GM06990 (cell line): ENCODE results near the gene B4GALNT4.

ENCODE experiments used
- DNase-seq: peaks from one replicate; pipeline ENCODE4 v3.0.0-alpha.2; 2011; ENCODE audit not compliant: insufficient read length; ENCODE audit errors: extremely low read depth
- H3K27me3 ChIP-seq: replicated peaks from 2 replicates; pipeline ENCODE4 v1.6.0; 2011; ENCODE audit warnings: low read length; ENCODE audit not compliant: control insufficient read depth, insufficient read depth
- H3K36me3 ChIP-seq: 2 replicates; pipeline ENCODE4 v1.5.1; 2011; ENCODE audit warnings: low read length; ENCODE audit not compliant: control insufficient read depth, insufficient read depth
- H3K4me3 ChIP-seq: replicated peaks from 2 replicates; pipeline ENCODE4 v1.5.1; 2011; ENCODE audit warnings: low read depth, mild to moderate bottlenecking, control low read depth, low read length
- CTCF ChIP-seq: IDR thresholded peaks from 2 replicates; pipeline ENCODE4 v1.5.1; 2011; ENCODE audit warnings: low read length, control low read depth, mild to moderate bottlenecking, inconsistent platforms; ENCODE audit not compliant: insufficient read depth, poor library complexity, severe bottlenecking

Gene B4GALNT4

GRCh38 chr11:418343-419247, 49.3 kb downstream of the B4GALNT4 start:
- H3K36me3 ChIP-seq: no peaks in the 10 kb centered on the region
- DNase-seq: no peak
- no peaks in the 10 kb centered on the region; the same call in 1 of the 2 replicates for H3K27me3 ChIP-seq
- TF ChIP-seq CTCF: no peak
- no peak overlapping the region for H3K4me3 ChIP-seq

DNA sequence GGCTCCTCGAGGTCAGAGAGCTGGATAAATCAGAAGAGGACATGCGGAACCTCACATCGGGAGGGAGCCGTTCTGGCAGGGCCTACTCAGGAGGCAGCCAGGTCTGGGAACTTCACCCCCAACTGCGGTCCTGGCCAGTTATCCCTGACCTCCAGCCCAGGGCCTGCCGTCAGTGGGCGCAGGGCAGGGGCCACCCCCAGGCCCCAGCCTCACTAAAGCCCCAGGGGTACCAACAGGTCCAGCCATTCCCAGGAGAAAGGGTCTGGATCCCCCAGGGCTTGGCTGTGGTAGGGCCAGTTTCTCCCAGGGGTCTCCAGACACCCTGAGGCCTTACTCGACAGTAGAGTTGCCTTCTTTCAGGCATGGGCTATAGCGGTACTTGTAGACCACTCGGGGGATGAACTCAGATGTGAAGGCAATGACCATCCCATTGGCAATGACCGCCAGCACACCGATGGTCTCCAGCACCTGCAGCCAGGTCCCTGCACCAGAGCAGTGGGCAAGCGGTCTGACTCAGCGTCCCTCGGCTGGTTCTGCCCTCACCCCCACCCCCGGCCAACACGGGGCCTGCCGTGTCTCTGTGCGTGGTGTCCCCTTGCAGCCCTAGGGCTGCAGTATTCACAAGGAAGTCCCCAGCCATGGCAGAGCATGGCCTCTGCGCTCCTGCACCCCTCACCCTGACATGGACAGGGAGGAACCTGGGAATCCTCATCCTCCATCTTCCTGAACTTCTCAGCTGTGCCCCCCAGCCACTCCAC, 50.1 kb downstream of the B4GALNT4 start:
- no peak for TF ChIP-seq CTCF
- Histone ChIP-seq H3K27me3 (no peaks in the 10 kb centered on the region; the same call in 1 of the 2 replicates), H3K4me3 (no peak overlapping the region), H3K36me3 (no peaks in the 10 kb centered on the region)
- no peak for DNase-seq

DNA sequence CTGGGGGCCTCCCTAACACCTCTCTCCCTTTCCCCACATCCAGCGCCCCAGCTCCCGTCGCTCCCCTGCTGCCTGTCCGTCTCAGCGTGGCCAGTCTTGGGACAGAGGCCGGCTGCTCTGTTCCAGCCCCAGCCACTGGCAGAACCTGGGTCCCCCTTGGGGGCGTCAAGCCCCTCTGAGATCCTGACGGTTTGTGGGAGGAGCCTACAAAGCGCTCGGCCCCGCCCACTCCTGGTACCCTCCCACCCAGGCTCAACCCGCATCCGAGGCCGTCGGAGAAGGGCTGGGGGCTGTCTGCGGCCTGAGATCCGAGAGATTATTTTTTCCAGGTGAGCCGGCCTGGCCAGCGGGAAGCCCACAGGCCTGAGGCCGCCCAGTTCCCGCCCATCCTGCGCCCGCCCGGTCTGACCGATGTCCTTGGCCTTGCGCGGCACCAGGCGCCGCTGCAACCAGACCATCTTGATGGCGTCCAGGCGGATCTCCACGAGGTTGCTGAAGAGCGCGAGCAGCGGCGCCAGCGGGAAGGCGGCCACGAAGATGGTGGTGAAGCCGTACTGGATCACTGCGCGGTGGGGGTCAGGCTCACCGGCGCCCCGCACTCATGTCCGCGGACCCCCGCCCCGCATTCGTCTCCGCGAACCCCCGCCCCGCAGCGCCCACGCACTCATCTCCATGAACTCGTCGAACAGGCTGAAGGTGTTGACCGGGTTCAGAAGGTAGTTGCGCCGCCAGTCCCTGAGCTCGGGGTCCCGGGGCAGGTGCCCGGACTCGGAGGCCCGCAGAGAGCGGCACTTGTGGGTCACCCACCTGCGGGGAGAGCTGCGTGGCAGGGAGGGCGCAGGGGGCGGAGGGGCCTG, 51.0 kb downstream of the B4GALNT4 start:
- TF ChIP-seq CTCF: no peak
- Histone ChIP-seq H3K4me3 (no peak overlapping the region), H3K27me3 (no peaks in the 10 kb centered on the region; the same call in 1 of the 2 replicates), H3K36me3 (no peaks in the 10 kb centered on the region)
- DNase-seq: no peak

DNA sequence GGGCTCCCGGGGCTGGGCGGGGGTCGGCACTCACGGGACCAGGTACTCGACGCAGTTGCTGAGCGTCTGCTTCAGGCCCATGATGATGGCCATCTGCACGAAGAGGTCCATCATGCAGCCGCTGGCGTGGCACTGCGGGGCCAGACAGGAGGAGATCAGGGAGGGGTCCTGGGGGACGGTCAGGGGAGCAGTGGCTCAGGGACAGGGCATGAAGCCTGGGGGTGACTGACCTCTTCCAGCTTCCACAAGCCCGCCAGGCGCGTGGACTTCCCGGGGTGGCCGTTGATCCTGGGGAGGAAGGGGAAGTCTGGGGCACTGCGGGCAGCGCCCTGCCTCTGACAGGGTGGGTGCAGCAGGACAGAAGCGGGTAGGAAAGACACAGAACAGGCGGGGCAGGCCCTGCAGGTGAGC, 51.6 kb downstream of the B4GALNT4 start:
- Histone ChIP-seq H3K27me3 (no peaks in the 10 kb centered on the region; the same call in 1 of the 2 replicates), H3K36me3 (no peaks in the 10 kb centered on the region), H3K4me3 (no peak overlapping the region)
- TF ChIP-seq CTCF: no peak
- no peak for DNase-seq

GRCh38 chr11:422249-422656, 53.0 kb downstream of the B4GALNT4 start:
- Histone ChIP-seq H3K4me3 (no peak overlapping the region), H3K27me3 (no peaks in the 10 kb centered on the region), H3K36me3 (no peaks in the 10 kb centered on the region)
- DNase-seq: no peak
- no peak for TF ChIP-seq CTCF
